ENCODE results near the gene DEXI. TPM values are rescaled to one million over a fixed set of nuclear protein-coding genes. Genes with fewer than 3 reads are reported as not detected.

DEXI gene
- total and polyA plus RNA-seq, 4 donors: 19.5 to 35.5 (median 28.0) TPM

- TF ChIP-seq, protein P1, sequence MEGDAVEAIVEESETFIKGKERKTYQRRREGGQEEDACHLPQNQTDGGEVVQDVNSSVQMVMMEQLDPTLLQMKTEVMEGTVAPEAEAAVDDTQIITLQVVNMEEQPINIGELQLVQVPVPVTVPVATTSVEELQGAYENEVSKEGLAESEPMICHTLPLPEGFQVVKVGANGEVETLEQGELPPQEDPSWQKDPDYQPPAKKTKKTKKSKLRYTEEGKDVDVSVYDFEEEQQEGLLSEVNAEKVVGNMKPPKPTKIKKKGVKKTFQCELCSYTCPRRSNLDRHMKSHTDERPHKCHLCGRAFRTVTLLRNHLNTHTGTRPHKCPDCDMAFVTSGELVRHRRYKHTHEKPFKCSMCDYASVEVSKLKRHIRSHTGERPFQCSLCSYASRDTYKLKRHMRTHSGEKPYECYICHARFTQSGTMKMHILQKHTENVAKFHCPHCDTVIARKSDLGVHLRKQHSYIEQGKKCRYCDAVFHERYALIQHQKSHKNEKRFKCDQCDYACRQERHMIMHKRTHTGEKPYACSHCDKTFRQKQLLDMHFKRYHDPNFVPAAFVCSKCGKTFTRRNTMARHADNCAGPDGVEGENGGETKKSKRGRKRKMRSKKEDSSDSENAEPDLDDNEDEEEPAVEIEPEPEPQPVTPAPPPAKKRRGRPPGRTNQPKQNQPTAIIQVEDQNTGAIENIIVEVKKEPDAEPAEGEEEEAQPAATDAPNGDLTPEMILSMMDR (IDR thresholded peaks at IDR 0.05; ENCODE audit: control extremely low read depth, extremely low read depth): no peak
- no peak for DNase-seq
- Histone ChIP-seq H3K27me3 (ENCODE audit: control insufficient read depth in 3 of 3, insufficient read depth in 3 of 3, low read length in 2 of 3) (no peaks in the 10 kb centered on the region), H3K27ac (ENCODE audit: low read depth in 1 of 2, low read length in 1 of 2) (no peak overlapping the region), H3K36me3 (ENCODE audit: control insufficient read depth in 4 of 4, insufficient read depth in 4 of 4, low read length in 4 of 4) (peaks cover 0 to 42% (median 0%) of the 10 kb centered on the region in 4 donors), H3K4me3 (no peak overlapping the region), H3K9ac (ENCODE audit: insufficient read depth in 1 of 2, low read length in 2 of 2) (no peak overlapping the region), H3K9me3 (ENCODE audit: control insufficient read depth in 4 of 4, insufficient read depth in 3 of 4, low read length in 3 of 4) (no peaks in the 10 kb centered on the region), H3K4me1 (ENCODE audit: control insufficient read depth in 5 of 5, insufficient read depth in 5 of 5, low read length in 5 of 5) (peaks cover 0 to 14% (median 0%) of the 10 kb centered on the region in 5 donors)
- no peak for ATAC-seq (ENCODE audit: insufficient read depth, low FRiP score)
Observed at GRCh38 chr16:10911267-10911666, 31.0 kb downstream of the DEXI start.

- Histone ChIP-seq H3K4me1 (ENCODE audit: control insufficient read depth in 5 of 5, insufficient read depth in 5 of 5, low read length in 5 of 5) (peaks cover 0 to 14% (median 0%) of the 10 kb centered on the region in 5 donors), H3K4me3 (no peak overlapping the region), H3K27ac (ENCODE audit: low read depth in 1 of 2, low read length in 1 of 2) (no peak overlapping the region), H3K36me3 (ENCODE audit: control insufficient read depth in 4 of 4, insufficient read depth in 4 of 4, low read length in 4 of 4) (peaks cover 0 to 49% (median 0%) of the 10 kb centered on the region in 4 donors), H3K27me3 (ENCODE audit: control insufficient read depth in 3 of 3, insufficient read depth in 3 of 3, low read length in 2 of 3) (no peaks in the 10 kb centered on the region), H3K9me3 (ENCODE audit: control insufficient read depth in 4 of 4, insufficient read depth in 3 of 4, low read length in 3 of 4) (peaks cover 0 to 6% (median under 1%) of the 10 kb centered on the region in 4 donors), H3K9ac (ENCODE audit: insufficient read depth in 1 of 2, low read length in 2 of 2) (no peak overlapping the region)
- ATAC-seq (ENCODE audit: insufficient read depth, low FRiP score): no peak
- 90 to 91% methylated on average over 21 of the region's 21 CpGs for WGBS, 2 donors
- no peak for DNase-seq
- TF ChIP-seq, protein P1 (IDR thresholded peaks at IDR 0.05; ENCODE audit: control extremely low read depth, extremely low read depth): no peak
Observed at GRCh38 chr16:10907757-10908045, 34.6 kb downstream of the DEXI start.

GRCh38 chr16:10906914-10907756, 35.1 kb downstream of the DEXI start:
- H3K36me3 ChIP-seq (ENCODE audit: control insufficient read depth in 4 of 4, insufficient read depth in 4 of 4, low read length in 4 of 4): peaks cover 0 to 54% (median 0%) of the 10 kb centered on the region in 4 donors
- no peak overlapping the region for H3K4me3 ChIP-seq
- H3K4me1 ChIP-seq (ENCODE audit: control insufficient read depth in 5 of 5, insufficient read depth in 5 of 5, low read length in 5 of 5): peaks cover 0 to 14% (median 0%) of the 10 kb centered on the region in 5 donors
- H3K27ac ChIP-seq (ENCODE audit: low read depth in 1 of 2, low read length in 1 of 2): no peak overlapping the region
- ATAC-seq (ENCODE audit: insufficient read depth, low FRiP score) (no peak), DNase-seq (peak; percentile 89 to 91 (median 90))
- peaks cover 0 to 9% (median 1%) of the 10 kb centered on the region in 4 donors for H3K9me3 ChIP-seq (ENCODE audit: control insufficient read depth in 4 of 4, insufficient read depth in 3 of 4, low read length in 3 of 4)
- 74 to 81% methylated on average over 45 to 46 of the region's 46 CpGs for WGBS, 2 donors
- TF ChIP-seq, protein P1 (IDR thresholded peaks at IDR 0.05; ENCODE audit: control extremely low read depth, extremely low read depth): no peak
- no peaks in the 10 kb centered on the region for H3K27me3 ChIP-seq (ENCODE audit: control insufficient read depth in 3 of 3, insufficient read depth in 3 of 3, low read length in 2 of 3)
- H3K9ac ChIP-seq (ENCODE audit: insufficient read depth in 1 of 2, low read length in 2 of 2): no peak overlapping the region
